ENCODE results near the gene SSTR1.

Gene SSTR1

GRCh38 chr14:38207377-38207735 is 348 bp upstream of the SSTR1 start:
- peaks cover 0 to 37% (median 22%) of the 10 kb centered on the region in 4 experiments for H3K4me1 ChIP-seq (ENCODE audit: control extremely low read depth in 1 of 4, control insufficient read depth in 4 of 4, insufficient read depth in 4 of 4, low read length in 3 of 4)
- H3K27ac ChIP-seq (ENCODE audit: insufficient read depth in 1 of 2, low read depth in 1 of 2, low read length in 2 of 2, poor library complexity in 1 of 2, severe bottlenecking in 2 of 2) = no peak overlapping the region
- WGBS (ENCODE audit: insufficient coverage) = 35% methylated on average over 4 of the region's 5 CpGs
- no peaks in the 10 kb centered on the region for H3K36me3 ChIP-seq (ENCODE audit: control insufficient read depth in 4 of 4, insufficient read depth in 4 of 4, low read length in 3 of 4)
- peaks cover 2 to 73% (median 46%) of the 10 kb centered on the region in 5 experiments for H3K27me3 ChIP-seq (replicated peaks in 2 of 5; ENCODE audit: control insufficient read depth in 4 of 5, insufficient read depth in 5 of 5, low read length in 4 of 5)
- no peak overlapping the region for H3K4me3 ChIP-seq (ENCODE audit: control insufficient read depth in 1 of 7, extremely low read depth in 1 of 7, insufficient read depth in 4 of 7, low read depth in 2 of 7, low read length in 6 of 7)
- ChIA-PET POLR2A (no interaction called here), CTCF (interaction anchor here (1.8 kb wide), 1 partner anchor 10 kb away, joined by 5 read pairs; no protein-coding TSS in a partner anchor)
- no peak for DNase-seq
- H3K9me3 ChIP-seq (ENCODE audit: control extremely low read depth in 1 of 5, control insufficient read depth in 4 of 5, insufficient read depth in 2 of 5, low read depth in 1 of 5, low read length in 4 of 5) = peaks cover 2 to 6% (median 4%) of the 10 kb centered on the region in 5 experiments

GRCh38 chr14:38208618-38209562 is 1.2 kb downstream of the SSTR1 start:
- no peak overlapping the region for H3K27ac ChIP-seq (ENCODE audit: insufficient read depth in 1 of 2, low read depth in 1 of 2, low read length in 2 of 2, poor library complexity in 1 of 2, severe bottlenecking in 2 of 2)
- H3K9me3 ChIP-seq (ENCODE audit: control extremely low read depth in 1 of 5, control insufficient read depth in 4 of 5, insufficient read depth in 2 of 5, low read depth in 1 of 5, low read length in 4 of 5) = peaks cover 2 to 6% (median 4%) of the 10 kb centered on the region in 5 experiments
- CTCF ChIA-PET = interaction anchor here (0.8 to 1.7 kb wide), 2 partner anchors 11 to 12 kb away, joined by 3 to 6 read pairs; no protein-coding TSS in a partner anchor
- DNase-seq = peak; percentile 29 to 65 (median 55)
- no peaks in the 10 kb centered on the region for H3K36me3 ChIP-seq (ENCODE audit: control insufficient read depth in 4 of 4, insufficient read depth in 4 of 4, low read length in 3 of 4)
- peak overlapping the region in 4 of 7 experiments; percentile 39 to 59 (median 44) for H3K4me3 ChIP-seq (ENCODE audit: control insufficient read depth in 1 of 7, extremely low read depth in 1 of 7, insufficient read depth in 4 of 7, low read depth in 2 of 7, low read length in 6 of 7)
- POLR2A ChIA-PET = no interaction called here
- under 1% methylated on average over 44 of the region's 59 CpGs for WGBS (ENCODE audit: insufficient coverage)
- H3K27me3 ChIP-seq (replicated peaks in 2 of 5; ENCODE audit: control insufficient read depth in 4 of 5, insufficient read depth in 5 of 5, low read length in 4 of 5) = peaks cover 2 to 80% (median 49%) of the 10 kb centered on the region in 5 experiments
- peaks cover 0 to 37% (median 22%) of the 10 kb centered on the region in 4 experiments for H3K4me1 ChIP-seq (ENCODE audit: control extremely low read depth in 1 of 4, control insufficient read depth in 4 of 4, insufficient read depth in 4 of 4, low read length in 3 of 4)

GRCh38 chr14:38209572-38210557 is 2.2 kb downstream of the SSTR1 start:
- ChIA-PET POLR2A (no interaction called here), CTCF (interaction anchor here (0.7 to 1.7 kb wide), 3 partner anchors 12 to 48 kb away, joined by 3 to 6 read pairs (median 3); no protein-coding TSS in a partner anchor)
- WGBS (ENCODE audit: insufficient coverage) = 7% methylated on average over 56 of the region's 69 CpGs
- peaks cover 2 to 6% (median 4%) of the 10 kb centered on the region in 5 experiments for H3K9me3 ChIP-seq (ENCODE audit: control extremely low read depth in 1 of 5, control insufficient read depth in 4 of 5, insufficient read depth in 2 of 5, low read depth in 1 of 5, low read length in 4 of 5)
- H3K27ac ChIP-seq (ENCODE audit: insufficient read depth in 1 of 2, low read depth in 1 of 2, low read length in 2 of 2, poor library complexity in 1 of 2, severe bottlenecking in 2 of 2) = no peak overlapping the region
- H3K4me3 ChIP-seq (ENCODE audit: control insufficient read depth in 1 of 7, extremely low read depth in 1 of 7, insufficient read depth in 4 of 7, low read depth in 2 of 7, low read length in 6 of 7) = peak overlapping the region in 4 of 7 experiments; percentile 0 to 59 (median 42)
- H3K27me3 ChIP-seq (replicated peaks in 2 of 5; ENCODE audit: control insufficient read depth in 4 of 5, insufficient read depth in 5 of 5, low read length in 4 of 5) = peaks cover 2 to 85% (median 53%) of the 10 kb centered on the region in 5 experiments
- H3K4me1 ChIP-seq (ENCODE audit: control extremely low read depth in 1 of 4, control insufficient read depth in 4 of 4, insufficient read depth in 4 of 4, low read length in 3 of 4) = peaks cover 0 to 37% (median 22%) of the 10 kb centered on the region in 4 experiments
- no peaks in the 10 kb centered on the region for H3K36me3 ChIP-seq (ENCODE audit: control insufficient read depth in 4 of 4, insufficient read depth in 4 of 4, low read length in 3 of 4)
- peak in 1 of 3 donors; percentile 51 for DNase-seq

GRCh38 chr14:38210587-38211216 is 3.0 kb downstream of the SSTR1 start:
- ChIA-PET CTCF (interaction anchor here (0.6 to 1.2 kb wide), 3 partner anchors 11 to 47 kb away, joined by 3 read pairs; no protein-coding TSS in a partner anchor), POLR2A (no interaction called here)
- Histone ChIP-seq H3K36me3 (ENCODE audit: control insufficient read depth in 4 of 4, insufficient read depth in 4 of 4, low read length in 3 of 4) (no peaks in the 10 kb centered on the region), H3K4me1 (ENCODE audit: control extremely low read depth in 1 of 4, control insufficient read depth in 4 of 4, insufficient read depth in 4 of 4, low read length in 3 of 4) (peaks cover 0 to 37% (median 22%) of the 10 kb centered on the region in 4 experiments), H3K4me3 (ENCODE audit: control insufficient read depth in 1 of 7, extremely low read depth in 1 of 7, insufficient read depth in 4 of 7, low read depth in 2 of 7, low read length in 6 of 7) (peak overlapping the region in 4 of 7 experiments; percentile 39 to 55 (median 43)), H3K27ac (ENCODE audit: insufficient read depth in 1 of 2, low read depth in 1 of 2, low read length in 2 of 2, poor library complexity in 1 of 2, severe bottlenecking in 2 of 2) (no peak overlapping the region), H3K27me3 (replicated peaks in 2 of 5; ENCODE audit: control insufficient read depth in 4 of 5, insufficient read depth in 5 of 5, low read length in 4 of 5) (peaks cover 2 to 87% (median 55%) of the 10 kb centered on the region in 5 experiments), H3K9me3 (ENCODE audit: control extremely low read depth in 1 of 5, control insufficient read depth in 4 of 5, insufficient read depth in 2 of 5, low read depth in 1 of 5, low read length in 4 of 5) (peaks cover 2 to 6% (median 4%) of the 10 kb centered on the region in 5 experiments)
- peak in 2 of 3 donors; percentile 27 to 34 for DNase-seq
- WGBS (ENCODE audit: insufficient coverage) = 2% methylated on average over 25 of the region's 29 CpGs

- Histone ChIP-seq H3K4me3 (ENCODE audit: control insufficient read depth in 1 of 7, extremely low read depth in 1 of 7, insufficient read depth in 4 of 7, low read depth in 2 of 7, low read length in 6 of 7) (peak overlapping the region in 3 of 7 experiments; percentile 36 to 39 (median 36)), H3K27ac (ENCODE audit: insufficient read depth in 1 of 2, low read depth in 1 of 2, low read length in 2 of 2, poor library complexity in 1 of 2, severe bottlenecking in 2 of 2) (no peak overlapping the region), H3K9me3 (ENCODE audit: control extremely low read depth in 1 of 5, control insufficient read depth in 4 of 5, insufficient read depth in 2 of 5, low read depth in 1 of 5, low read length in 4 of 5) (peaks cover 0 to 1% (median 0%) of the 10 kb centered on the region in 5 experiments), H3K4me1 (ENCODE audit: control extremely low read depth in 1 of 4, control insufficient read depth in 4 of 4, insufficient read depth in 4 of 4, low read length in 3 of 4) (peaks cover 0 to 37% (median 22%) of the 10 kb centered on the region in 4 experiments), H3K36me3 (ENCODE audit: control insufficient read depth in 4 of 4, insufficient read depth in 4 of 4, low read length in 3 of 4) (no peaks in the 10 kb centered on the region), H3K27me3 (replicated peaks in 2 of 5; ENCODE audit: control insufficient read depth in 4 of 5, insufficient read depth in 5 of 5, low read length in 4 of 5) (peaks cover 2 to 82% (median 56%) of the 10 kb centered on the region in 5 experiments)
- peak in 1 of 3 donors; percentile 17 for DNase-seq
- ChIA-PET POLR2A (no interaction called here), CTCF (interaction anchor here (0.6 to 1.2 kb wide), 2 partner anchors 12 to 14 kb away, joined by 3 read pairs; no protein-coding TSS in a partner anchor)
- 5% methylated on average over 16 of the region's 34 CpGs for WGBS (ENCODE audit: insufficient coverage)
These were observed 3.6 kb downstream of the SSTR1 start for GRCh38 chr14:38211255-38211735.

GRCh38 chr14:38212111-38212510 is 4.4 kb downstream of the SSTR1 start:
- POLR2A ChIA-PET = no interaction called here
- Histone ChIP-seq H3K4me1 (ENCODE audit: control extremely low read depth in 1 of 4, control insufficient read depth in 4 of 4, insufficient read depth in 4 of 4, low read length in 3 of 4) (peaks cover 0 to 37% (median 22%) of the 10 kb centered on the region in 4 experiments), H3K4me3 (ENCODE audit: control insufficient read depth in 1 of 7, extremely low read depth in 1 of 7, insufficient read depth in 4 of 7, low read depth in 2 of 7, low read length in 6 of 7) (no peak overlapping the region), H3K27ac (ENCODE audit: insufficient read depth in 1 of 2, low read depth in 1 of 2, low read length in 2 of 2, poor library complexity in 1 of 2, severe bottlenecking in 2 of 2) (no peak overlapping the region), H3K36me3 (ENCODE audit: control insufficient read depth in 4 of 4, insufficient read depth in 4 of 4, low read length in 3 of 4) (no peaks in the 10 kb centered on the region), H3K9me3 (ENCODE audit: control extremely low read depth in 1 of 5, control insufficient read depth in 4 of 5, insufficient read depth in 2 of 5, low read depth in 1 of 5, low read length in 4 of 5) (no peaks in the 10 kb centered on the region), H3K27me3 (replicated peaks in 2 of 5; ENCODE audit: control insufficient read depth in 4 of 5, insufficient read depth in 5 of 5, low read length in 4 of 5) (peaks cover under 1 to 77% (median 54%) of the 10 kb centered on the region in 5 experiments)
- CTCF ChIA-PET = no interaction called here
- no peak for DNase-seq
